GM12878 (cell line): Measurements from ENCODE around the gene SHH. TPM values are rescaled to one million over a fixed set of nuclear protein-coding genes. Genes with fewer than 3 reads are reported as not detected.

ENCODE experiments used
- ATAC-seq: fragments of 200-7000 bp; cut with Tn5 transposase; 3 replicates; pipeline ENCODE4 v1.9.1; 2020; ENCODE audit warnings: mild to moderate bottlenecking, moderate library complexity
- BruUV-seq: library from RNA; stranded (reverse); fragments of 400-500 nt; replicated peaks from 2 replicates; lab custom pipeline; 2021; lab: Mats Ljungman, UMichigan
- CTCF ChIA-PET: fragments of 300-600 bp; sonication (Branson Sonifier 250); formaldehyde crosslinking; extraction: SDS; loops from one replicate; lab custom pipeline; 2021; ENCODE audit warnings: inconsistent platforms; lab: Yijun Ruan, JAX
- POLR2A ChIA-PET: fragments of 350-600 bp; formaldehyde crosslinking; extraction: SDS; loops from one replicate; lab custom pipeline; 2021; ENCODE audit warnings: inconsistent platforms; lab: Charles Lee
- RAD21 ChIA-PET: fragments of 300-600 bp; sonication (Branson Sonifier 250); formaldehyde crosslinking; loops from one replicate; lab custom pipeline; 2023; ENCODE audit warnings: antibody characterized with exemption; ENCODE audit not compliant: unreplicated experiment; lab: Charles Lee
- SMC1A ChIA-PET: fragments of 300-600 bp; sonication (Branson Sonifier 250); formaldehyde crosslinking; loops from one replicate; lab custom pipeline; 2023; ENCODE audit not compliant: unreplicated experiment, uncharacterized antibody; lab: Charles Lee
- DNase-seq: peaks from one replicate; pipeline ENCODE4 v3.0.0-alpha.2; 2011; ENCODE audit warnings: low read depth, low spot score
- FAIRE-seq: peaks from 3 replicates; lab custom pipeline; 2011; peaks lifted over from hg19 to GRCh38; lab: Jason Lieb, UNC
- H2AFZ ChIP-seq: 2 replicates; pipeline ENCODE4 v1.6.0; 2011; ENCODE audit warnings: low read depth, low read length, control low read depth; ENCODE audit not compliant: control insufficient read depth
- H3K27ac ChIP-seq: 2 replicates; pipeline ENCODE4 v1.5.1; 2011; ENCODE audit warnings: control low read depth; ENCODE audit not compliant: control insufficient read depth, insufficient read depth
- H3K27me3 ChIP-seq, 2 experiments: replicated peaks in 1 of 2; 2 replicates each; pipeline versions ENCODE4 v1.6.0 to v1.6.1; 2011; ENCODE audit warnings: low read length in 1 of 2; ENCODE audit not compliant: control insufficient read depth in 2 of 2, insufficient read depth in 2 of 2
- H3K36me3 ChIP-seq, 2 experiments: 2 replicates each; pipeline ENCODE4 v1.5.1; 2011; ENCODE audit warnings: low read length in 1 of 2; ENCODE audit not compliant: control insufficient read depth in 2 of 2, insufficient read depth in 2 of 2
- H3K4me1 ChIP-seq: 2 replicates; pipeline ENCODE4 v1.6.1; 2011; ENCODE audit warnings: mild to moderate bottlenecking, low read length, moderate library complexity, mixed read lengths; ENCODE audit not compliant: control insufficient read depth, insufficient read depth
- H3K4me2 ChIP-seq: 2 replicates; pipeline ENCODE4 v1.6.0; 2011; ENCODE audit warnings: control low read depth; ENCODE audit not compliant: control insufficient read depth, insufficient read depth
- H3K4me3 ChIP-seq: fragments of 200-600 bp; sonication (generic); 2 replicates; pipeline ENCODE4 v1.5.1; 2016
- H3K79me2 ChIP-seq: 2 replicates; pipeline ENCODE4 v1.6.0; 2011; ENCODE audit warnings: low read length; ENCODE audit not compliant: control insufficient read depth, insufficient read depth
- H3K9ac ChIP-seq: 2 replicates; pipeline ENCODE4 v1.8.0; 2011; ENCODE audit warnings: low read length, control low read depth, mixed read lengths; ENCODE audit not compliant: control insufficient read depth, insufficient read depth
- H3K9me3 ChIP-seq: replicated peaks from 3 replicates; pipeline ENCODE4 v1.5.1; 2011; ENCODE audit warnings: mild to moderate bottlenecking, low read length; ENCODE audit not compliant: control insufficient read depth, insufficient read depth
- H4K20me1 ChIP-seq: 2 replicates; pipeline ENCODE4 v1.6.0; 2011; ENCODE audit not compliant: control insufficient read depth, insufficient read depth
- CHD4 ChIP-seq: fragments of 200-600 bp; sonication (generic); IDR thresholded peaks from 2 replicates; pipeline ENCODE4 v1.6.1; 2016; ENCODE audit warnings: mild to moderate bottlenecking
- E2F4 ChIP-seq: IDR thresholded peaks from 2 replicates; pipeline ENCODE4 v1.6.1; 2012; ENCODE audit warnings: low read depth, low read length, improper control_type of control experiment
- E2F8 ChIP-seq: fragments of 450-650 bp; IDR thresholded peaks from 2 replicates; pipeline ENCODE4 v1.6.1; 2018; ENCODE audit warnings: mild to moderate bottlenecking, low read depth, moderate library complexity; ENCODE audit not compliant: partially characterized antibody
- IKZF1 ChIP-seq: fragments of 450-650 bp; conservative IDR thresholded peaks from 2 replicates; pipeline ENCODE4 v1.6.1; 2017; ENCODE audit warnings: antibody characterized with exemption, mild to moderate bottlenecking
- MAX ChIP-seq: IDR thresholded peaks from 2 replicates; pipeline ENCODE4 v1.6.1; 2012; ENCODE audit warnings: low read depth, low read length, improper control_type of control experiment
- NFIC ChIP-seq: IDR thresholded peaks from 2 replicates; pipeline ENCODE4 v1.6.1; 2012; ENCODE audit warnings: low read depth, mild to moderate bottlenecking, inconsistent platforms, low read length, moderate library complexity
- NFXL1 ChIP-seq: fragments of 450-650 bp; IDR thresholded peaks from 2 replicates; pipeline ENCODE4 v1.6.1; 2017; ENCODE audit warnings: antibody characterized with exemption, mild to moderate bottlenecking, borderline replicate concordance
- NR2C2 ChIP-seq: IDR thresholded peaks from 2 replicates; pipeline ENCODE4 v1.6.1; 2011; ENCODE audit warnings: borderline replicate concordance, low read depth; ENCODE audit not compliant: control insufficient read depth, insufficient read length
- WRNIP1 ChIP-seq: IDR thresholded peaks from 2 replicates; pipeline ENCODE4 v1.6.1; 2011; ENCODE audit warnings: low read depth, low read length, improper control_type of control experiment, borderline replicate concordance
- ZBTB11 ChIP-seq: fragments of 450-650 bp; formaldehyde crosslinking; IDR thresholded peaks from 2 replicates; pipeline ENCODE4 v1.5.0; 2022; ENCODE audit warnings: mild to moderate bottlenecking, missing genetic modification characterization
- WGBS: methylation state at CpG from one replicate; pipeline ENCODE4 v1.1.6; 2016; ENCODE audit warnings: low lambda C conversion rate; ENCODE audit not compliant: insufficient replicate concordance, insufficient coverage; ENCODE audit errors: missing lambda C conversion rate; 5-methylcytosine and 5-hydroxymethylcytosine counted together
- in situ Hi-C: fragments of 300-500 bp; cut with MboI; formaldehyde crosslinking; loops from 9 replicates; pipeline ENCODE4 v1.14.3; 2018; ENCODE audit warnings: mixed read lengths
- intact Hi-C: fragments of 100-400 bp; cut with micrococcal nuclease; formaldehyde crosslinking; loops from one replicate; pipeline ENCODE4 v1.14.2; 2022; ENCODE audit not compliant: unreplicated experiment
- polyA plus RNA-seq, 11 experiments: library from polyadenylated mRNA; depleted of rRNA in 4 of 11; unstranded in 6 of 11; stranded (reverse) in 5 of 11; fragments of >200 nt; fragmentation: Nextera tagmentation in 4 of 11; fragmentation: Illumina TruSeq in 1 of 11; extraction: Ambion mirVana in 4 of 11; extraction: Trizol in 1 of 11; gene quantifications; 1 replicate in 1 of 11; 2 replicates in 10 of 11; pipeline versions ENCODE4 v1.2.1 to v1.2.3, GENCODE V29; 2011 to 2016; ENCODE audit warnings: inconsistent platforms in 2 of 11, missing spikeins in 2 of 11, low read depth in 1 of 11
- total RNA-seq, 4 experiments: library from RNA; depleted of rRNA in 3 of 4; stranded (reverse); fragments of >200 nt in 3 of 4; fragmentation: Illumina TruSeq in 1 of 4; extraction: Trizol in 1 of 4; gene quantifications; 2 replicates each; pipeline versions ENCODE4 v1.2.1 to v1.2.3, GENCODE V29; 2013 to 2021

SHH gene
- total and polyA plus RNA-seq, 10 of the 15 experiments (the other 5 are each of a cell fraction or from before 2014, with no cell fraction given), result not detected

- H3K36me3 ChIP-seq, result no peaks in the 10 kb centered on the region
- no TSS peak for BruUV-seq
- no peak overlapping the region for H3K9ac ChIP-seq
- FAIRE-seq (no peak), DNase-seq (no peak), ATAC-seq (no peak)
- ChIA-PET SMC1A (no interaction called here), RAD21 (no interaction called here), POLR2A (no interaction called here), CTCF (no interaction called here)
- 22% methylated on average over 16 of the region's 19 CpGs for WGBS
- intact Hi-C loops, result no loop called here
- no peaks in the 10 kb centered on the region for H3K9me3 ChIP-seq
- H2AFZ ChIP-seq, result no peak overlapping the region
- peaks cover 12 to 17% of the 10 kb centered on the region in 2 experiments for H3K27me3 ChIP-seq
- H4K20me1 ChIP-seq, result no peaks in the 10 kb centered on the region
- no peaks in the 10 kb centered on the region for H3K4me1 ChIP-seq
- in situ Hi-C loops, result loop anchor here (25.0 kb wide), 1 partner anchor 1455 kb away; no protein-coding TSS in a partner anchor
- H3K27ac ChIP-seq, result no peak overlapping the region
- TF ChIP-seq CHD4, result no peak
- TF ChIP-seq NR2C2, result no peak
- no peak for TF ChIP-seq MAX
- TF ChIP-seq NFIC, result no peak
- TF ChIP-seq WRNIP1, result no peak
- no peak for TF ChIP-seq IKZF1
- no peak for TF ChIP-seq NFXL1
- no peak for TF ChIP-seq E2F4
- no peak for TF ChIP-seq ZBTB11
- TF ChIP-seq E2F8, result no peak
- no peak overlapping the region for H3K4me2 ChIP-seq
- H3K4me3 ChIP-seq, result no peak overlapping the region
- no peaks in the 10 kb centered on the region for H3K79me2 ChIP-seq
These were observed 5.1 kb downstream of the SHH start for GRCh38 chr7:155807065-155807671.
